ENCODE measurements around the gene ELAVL2. TPM values are rescaled to one million over a fixed set of nuclear protein-coding genes. Genes with fewer than 3 reads are reported as not detected.

ELAVL2 gene
- total RNA-seq, 1 experiment from 2014 or later = not detected

- H3K27me3 ChIP-seq (replicated peaks; ENCODE audit: insufficient read depth, low read depth, low read length, poor library complexity) = peaks cover 4% of the 10 kb centered on the region
Observed at GRCh38 chr9:23819403-23819802, 6.6 kb downstream of the ELAVL2 start.

GRCh38 chr9:23814243-23814642 lies 11.8 kb downstream of the ELAVL2 start:
- no peak for DNase-seq (ENCODE audit: low spot score)
- no peaks in the 10 kb centered on the region for H3K36me3 ChIP-seq (ENCODE audit: insufficient read depth, low read length, poor library complexity, severe bottlenecking)
- no peaks in the 10 kb centered on the region for H3K27me3 ChIP-seq (replicated peaks; ENCODE audit: insufficient read depth, low read depth, low read length, poor library complexity)
- H3K4me1 ChIP-seq (ENCODE audit: insufficient read depth, low read length, poor library complexity, severe bottlenecking) = no peaks in the 10 kb centered on the region
- CTCF ChIA-PET = no interaction called here
- intact Hi-C loops (cut with micrococcal nuclease; ENCODE audit: unreplicated experiment) = no loop called here
- POLR2A ChIA-PET (ENCODE audit: low non-redundant PET) = no interaction called here
- H3K9me3 ChIP-seq (ENCODE audit: low read depth, low read length, poor library complexity, severe bottlenecking) = no peaks in the 10 kb centered on the region
- TF ChIP-seq CTCF (conservative IDR thresholded peaks at IDR 0.05; ENCODE audit: low read depth, low read length) (no peak), EZH2 (IDR thresholded peaks at IDR 0.05; ENCODE audit: borderline replicate concordance, low read depth, low read length, poor library complexity, severe bottlenecking) (no peak)
- H3K4me3 ChIP-seq (ENCODE audit: low read depth, low read length, poor library complexity, severe bottlenecking) = no peak overlapping the region
- no TSS peak for BruUV-seq (replicated peaks)
- H3K27ac ChIP-seq (ENCODE audit: low read depth, low read length, poor library complexity, severe bottlenecking) = no peak overlapping the region

More at GRCh38 chr9:23819403-23819802, 6.6 kb downstream of the ELAVL2 start:
- ChIA-PET CTCF (no interaction called here), POLR2A (ENCODE audit: low non-redundant PET) (no interaction called here)
- no peaks in the 10 kb centered on the region for H3K4me1 ChIP-seq (ENCODE audit: insufficient read depth, low read length, poor library complexity, severe bottlenecking)
- H3K27ac ChIP-seq (ENCODE audit: low read depth, low read length, poor library complexity, severe bottlenecking) = no peak overlapping the region
- no peak for DNase-seq (ENCODE audit: low spot score)
- TF ChIP-seq CTCF (conservative IDR thresholded peaks at IDR 0.05; ENCODE audit: low read depth, low read length) (no peak), EZH2 (IDR thresholded peaks at IDR 0.05; ENCODE audit: borderline replicate concordance, low read depth, low read length, poor library complexity, severe bottlenecking) (no peak)
- intact Hi-C loops (cut with micrococcal nuclease; ENCODE audit: unreplicated experiment) = no loop called here
- no TSS peak for BruUV-seq (replicated peaks)
- H3K9me3 ChIP-seq (ENCODE audit: low read depth, low read length, poor library complexity, severe bottlenecking) = no peaks in the 10 kb centered on the region
- H3K4me3 ChIP-seq (ENCODE audit: low read depth, low read length, poor library complexity, severe bottlenecking) = no peak overlapping the region
- H3K36me3 ChIP-seq (ENCODE audit: insufficient read depth, low read length, poor library complexity, severe bottlenecking) = no peaks in the 10 kb centered on the region

- H3K9me3 ChIP-seq (ENCODE audit: low read depth, low read length, poor library complexity, severe bottlenecking) = no peaks in the 10 kb centered on the region
- no peaks in the 10 kb centered on the region for H3K36me3 ChIP-seq (ENCODE audit: insufficient read depth, low read length, poor library complexity, severe bottlenecking)
- H3K4me3 ChIP-seq (ENCODE audit: low read depth, low read length, poor library complexity, severe bottlenecking) = no peak overlapping the region
- no peak overlapping the region for H3K27ac ChIP-seq (ENCODE audit: low read depth, low read length, poor library complexity, severe bottlenecking)
- CTCF ChIA-PET = no interaction called here
- intact Hi-C loops (cut with micrococcal nuclease; ENCODE audit: unreplicated experiment) = no loop called here
- no peaks in the 10 kb centered on the region for H3K4me1 ChIP-seq (ENCODE audit: insufficient read depth, low read length, poor library complexity, severe bottlenecking)
- POLR2A ChIA-PET (ENCODE audit: low non-redundant PET) = no interaction called here
- TF ChIP-seq EZH2 (IDR thresholded peaks at IDR 0.05; ENCODE audit: borderline replicate concordance, low read depth, low read length, poor library complexity, severe bottlenecking) (no peak), CTCF (conservative IDR thresholded peaks at IDR 0.05; ENCODE audit: low read depth, low read length) (no peak)
- H3K27me3 ChIP-seq (replicated peaks; ENCODE audit: insufficient read depth, low read depth, low read length, poor library complexity) = no peaks in the 10 kb centered on the region
- BruUV-seq (replicated peaks) = no TSS peak
- DNase-seq (ENCODE audit: low spot score) = no peak
Observed at GRCh38 chr9:23812673-23813072, 13.4 kb downstream of the ELAVL2 start.
